ENCODE data around the gene SCN4A. TPM values are rescaled to one million over a fixed set of nuclear protein-coding genes. Genes with fewer than 3 reads are reported as not detected.

SCN4A gene
- total RNA-seq, 1 donor from 2014 or later: 0.78 TPM

DNA sequence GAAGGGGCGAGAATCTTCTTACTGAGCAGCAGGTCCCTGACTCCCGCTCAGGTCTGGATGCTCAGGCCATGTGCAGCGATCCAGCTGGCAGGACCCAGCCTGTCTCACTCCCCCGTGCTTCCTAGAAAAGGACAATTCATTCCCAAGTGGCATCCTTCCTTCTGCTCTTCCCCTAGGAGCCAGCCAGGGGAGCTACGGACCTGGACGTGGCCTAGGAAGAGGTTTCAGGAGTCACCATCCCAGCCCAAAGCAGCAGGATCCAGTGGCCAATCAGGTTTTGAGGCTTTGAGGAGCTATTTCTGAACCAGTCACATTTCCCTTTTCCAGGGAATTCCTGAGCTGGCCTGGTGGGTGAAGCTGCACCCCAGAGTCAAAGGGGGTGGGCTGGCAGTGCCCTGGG lies 32.8 kb downstream of the SCN4A start:
- TF ChIP-seq, protein P1, sequence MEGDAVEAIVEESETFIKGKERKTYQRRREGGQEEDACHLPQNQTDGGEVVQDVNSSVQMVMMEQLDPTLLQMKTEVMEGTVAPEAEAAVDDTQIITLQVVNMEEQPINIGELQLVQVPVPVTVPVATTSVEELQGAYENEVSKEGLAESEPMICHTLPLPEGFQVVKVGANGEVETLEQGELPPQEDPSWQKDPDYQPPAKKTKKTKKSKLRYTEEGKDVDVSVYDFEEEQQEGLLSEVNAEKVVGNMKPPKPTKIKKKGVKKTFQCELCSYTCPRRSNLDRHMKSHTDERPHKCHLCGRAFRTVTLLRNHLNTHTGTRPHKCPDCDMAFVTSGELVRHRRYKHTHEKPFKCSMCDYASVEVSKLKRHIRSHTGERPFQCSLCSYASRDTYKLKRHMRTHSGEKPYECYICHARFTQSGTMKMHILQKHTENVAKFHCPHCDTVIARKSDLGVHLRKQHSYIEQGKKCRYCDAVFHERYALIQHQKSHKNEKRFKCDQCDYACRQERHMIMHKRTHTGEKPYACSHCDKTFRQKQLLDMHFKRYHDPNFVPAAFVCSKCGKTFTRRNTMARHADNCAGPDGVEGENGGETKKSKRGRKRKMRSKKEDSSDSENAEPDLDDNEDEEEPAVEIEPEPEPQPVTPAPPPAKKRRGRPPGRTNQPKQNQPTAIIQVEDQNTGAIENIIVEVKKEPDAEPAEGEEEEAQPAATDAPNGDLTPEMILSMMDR (IDR thresholded peaks at IDR 0.05): no peak
- intact Hi-C loops (cut with micrococcal nuclease): no loop called here
- no peaks in the 10 kb centered on the region for H3K27me3 Mint-ChIP-seq
- no peak for ATAC-seq (ENCODE audit: low read depth)
- no peak overlapping the region for H3K4me3 Mint-ChIP-seq
- H3K4me1 Mint-ChIP-seq: peaks cover 71% of the 10 kb centered on the region
- ChIA-PET POLR2A (interaction anchor here (0.9 to 4.2 kb wide), 4 partner anchors 8 to 21 kb away, joined by 4 to 28 read pairs (median 6); partner anchors contain the start of gene CD79B), CTCF (no interaction called here)
- DNase-seq: no peak
- no peaks in the 10 kb centered on the region for H3K36me3 Mint-ChIP-seq (ENCODE audit: low read depth)
- peak overlapping the region; percentile 33 for H3K27ac Mint-ChIP-seq
- H3K9me3 Mint-ChIP-seq: no peaks in the 10 kb centered on the region

- CTCF ChIA-PET: no interaction called here
- H3K9me3 Mint-ChIP-seq: no peaks in the 10 kb centered on the region
- POLR2A ChIA-PET: interaction anchor here (0.9 to 1.0 kb wide), 2 partner anchors 11 to 20 kb away, joined by 4 to 5 read pairs; no protein-coding TSS in a partner anchor
- intact Hi-C loops (cut with micrococcal nuclease): no loop called here
- no peak overlapping the region for H3K4me3 Mint-ChIP-seq
- peak overlapping the region; percentile 33 for H3K27ac Mint-ChIP-seq
- DNase-seq: no peak
- ATAC-seq (ENCODE audit: low read depth): no peak
- H3K4me1 Mint-ChIP-seq: peaks cover 71% of the 10 kb centered on the region
- TF ChIP-seq, protein P1 (IDR thresholded peaks at IDR 0.05): no peak
- no peaks in the 10 kb centered on the region for H3K36me3 Mint-ChIP-seq (ENCODE audit: low read depth)
- no peaks in the 10 kb centered on the region for H3K27me3 Mint-ChIP-seq
Observed at GRCh38 chr17:63939401-63939800, 33.3 kb downstream of the SCN4A start.

DNA sequence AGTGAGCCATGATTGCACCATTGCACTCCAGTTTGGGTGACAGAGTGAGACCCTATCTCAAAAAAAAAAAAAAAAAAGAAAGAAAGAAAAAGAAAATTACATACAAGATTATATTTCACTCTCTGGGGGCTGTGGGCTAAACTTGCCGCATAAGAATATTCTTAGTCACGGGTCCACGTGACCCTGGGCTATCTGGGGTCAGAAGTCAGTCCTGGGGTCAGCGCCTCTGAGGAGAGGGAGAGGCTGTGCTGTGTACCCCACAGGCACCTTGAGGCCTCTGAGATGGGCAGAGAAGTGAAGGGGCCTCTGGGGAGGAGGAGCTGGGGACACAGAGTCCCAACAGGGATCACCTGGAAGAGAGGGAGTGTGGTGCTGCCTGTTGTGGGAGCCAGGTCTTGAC lies 34.8 kb downstream of the SCN4A start:
- no peak overlapping the region for H3K4me3 Mint-ChIP-seq
- H3K4me1 Mint-ChIP-seq: peaks cover 81% of the 10 kb centered on the region
- POLR2A ChIA-PET: interaction anchor here (1.0 to 2.3 kb wide), 2 partner anchors 8 to 10 kb away, joined by 3 to 29 read pairs; no protein-coding TSS in a partner anchor
- TF ChIP-seq, protein P1 (IDR thresholded peaks at IDR 0.05): no peak
- no peaks in the 10 kb centered on the region for H3K27me3 Mint-ChIP-seq
- H3K9me3 Mint-ChIP-seq: no peaks in the 10 kb centered on the region
- no peak overlapping the region for H3K27ac Mint-ChIP-seq
- no peaks in the 10 kb centered on the region for H3K36me3 Mint-ChIP-seq (ENCODE audit: low read depth)
- intact Hi-C loops (cut with micrococcal nuclease): loop anchor here (1.0 kb wide), 1 partner anchor 8 kb away; no protein-coding TSS in a partner anchor
- DNase-seq: no peak
- CTCF ChIA-PET: interaction anchor here (1.5 kb wide), 1 partner anchor 18 kb away, joined by 6 read pairs; no protein-coding TSS in a partner anchor
- ATAC-seq (ENCODE audit: low read depth): no peak

GRCh38 chr17:63937319-63937718 lies 35.4 kb downstream of the SCN4A start:
- intact Hi-C loops (cut with micrococcal nuclease): loop anchor here (1.0 kb wide), 1 partner anchor 9 kb away; no protein-coding TSS in a partner anchor
- POLR2A ChIA-PET: interaction anchor here (0.6 to 2.3 kb wide), 9 partner anchors 9 to 208 kb away, joined by 3 to 29 read pairs (median 4); partner anchors contain the start of gene ICAM2
- H3K27me3 Mint-ChIP-seq: no peaks in the 10 kb centered on the region

More at GRCh38 chr17:63937319-63937718, 35.4 kb downstream of the SCN4A start:
- ATAC-seq (ENCODE audit: low read depth) (no peak), DNase-seq (no peak)
- peaks cover 84% of the 10 kb centered on the region for H3K4me1 Mint-ChIP-seq
- H3K4me3 Mint-ChIP-seq: no peak overlapping the region
- TF ChIP-seq, protein P1 (IDR thresholded peaks at IDR 0.05): no peak
- CTCF ChIA-PET: interaction anchor here (1.2 to 2.4 kb wide), 3 partner anchors 9 to 17 kb away, joined by 4 to 20 read pairs (median 6); no protein-coding TSS in a partner anchor
- H3K9me3 Mint-ChIP-seq: no peaks in the 10 kb centered on the region
- H3K36me3 Mint-ChIP-seq (ENCODE audit: low read depth): no peaks in the 10 kb centered on the region
- no peak overlapping the region for H3K27ac Mint-ChIP-seq
